ENCODE data around the gene POSTN. TPM values are rescaled to one million over a fixed set of nuclear protein-coding genes. Genes with fewer than 3 reads are reported as not detected.
"Not testable (repeated sequence)": the region's sequence is repeated elsewhere in the genome, so short reads cannot be mapped to it uniquely, and the experiment has no call there.

POSTN gene
- total RNA-seq, 4 donors from 2014 or later, result 124 to 351 (median 232) TPM

DNA sequence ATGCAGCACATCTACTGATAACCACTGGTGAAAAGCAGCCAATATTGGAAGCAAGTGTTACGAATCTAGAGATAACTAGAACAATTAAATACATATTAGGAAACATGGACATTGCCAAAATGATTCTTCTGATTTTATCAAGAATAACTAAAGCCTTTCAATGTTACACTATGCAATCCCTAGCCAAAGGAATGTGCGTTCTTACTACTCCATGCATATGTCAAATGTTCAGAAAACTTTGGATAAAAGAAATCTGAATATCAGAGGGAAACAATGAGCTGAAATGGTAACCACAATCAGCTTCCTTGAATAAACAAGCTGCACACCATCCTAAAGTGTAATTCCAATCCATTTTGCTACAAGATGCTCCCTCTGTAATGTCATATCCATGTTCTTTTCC is 951 bp upstream of the POSTN start:
- Histone ChIP-seq H3K9me3 (no peaks in the 10 kb centered on the region), H3K4me1 (peaks cover 8% of the 10 kb centered on the region), H3K27me3 (no peaks in the 10 kb centered on the region), H3K36me3 (no peaks in the 10 kb centered on the region), H3K27ac (no peak overlapping the region), H3K4me3 (no peak overlapping the region)
- DNase-seq (ENCODE audit: low spot score in 2 of 2), result no peak
- WGBS, result 48% methylated on average over 2 of the region's 2 CpGs
- no peak for TF ChIP-seq POLR2A (IDR thresholded peaks at IDR 0.05)
- no peak for TF ChIP-seq EP300 (IDR thresholded peaks at IDR 0.05)
- no peak for TF ChIP-seq POLR2AphosphoS5 (IDR thresholded peaks at IDR 0.05)
- TF ChIP-seq, protein P1, sequence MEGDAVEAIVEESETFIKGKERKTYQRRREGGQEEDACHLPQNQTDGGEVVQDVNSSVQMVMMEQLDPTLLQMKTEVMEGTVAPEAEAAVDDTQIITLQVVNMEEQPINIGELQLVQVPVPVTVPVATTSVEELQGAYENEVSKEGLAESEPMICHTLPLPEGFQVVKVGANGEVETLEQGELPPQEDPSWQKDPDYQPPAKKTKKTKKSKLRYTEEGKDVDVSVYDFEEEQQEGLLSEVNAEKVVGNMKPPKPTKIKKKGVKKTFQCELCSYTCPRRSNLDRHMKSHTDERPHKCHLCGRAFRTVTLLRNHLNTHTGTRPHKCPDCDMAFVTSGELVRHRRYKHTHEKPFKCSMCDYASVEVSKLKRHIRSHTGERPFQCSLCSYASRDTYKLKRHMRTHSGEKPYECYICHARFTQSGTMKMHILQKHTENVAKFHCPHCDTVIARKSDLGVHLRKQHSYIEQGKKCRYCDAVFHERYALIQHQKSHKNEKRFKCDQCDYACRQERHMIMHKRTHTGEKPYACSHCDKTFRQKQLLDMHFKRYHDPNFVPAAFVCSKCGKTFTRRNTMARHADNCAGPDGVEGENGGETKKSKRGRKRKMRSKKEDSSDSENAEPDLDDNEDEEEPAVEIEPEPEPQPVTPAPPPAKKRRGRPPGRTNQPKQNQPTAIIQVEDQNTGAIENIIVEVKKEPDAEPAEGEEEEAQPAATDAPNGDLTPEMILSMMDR (IDR thresholded peaks at IDR 0.05), result no peak

DNA sequence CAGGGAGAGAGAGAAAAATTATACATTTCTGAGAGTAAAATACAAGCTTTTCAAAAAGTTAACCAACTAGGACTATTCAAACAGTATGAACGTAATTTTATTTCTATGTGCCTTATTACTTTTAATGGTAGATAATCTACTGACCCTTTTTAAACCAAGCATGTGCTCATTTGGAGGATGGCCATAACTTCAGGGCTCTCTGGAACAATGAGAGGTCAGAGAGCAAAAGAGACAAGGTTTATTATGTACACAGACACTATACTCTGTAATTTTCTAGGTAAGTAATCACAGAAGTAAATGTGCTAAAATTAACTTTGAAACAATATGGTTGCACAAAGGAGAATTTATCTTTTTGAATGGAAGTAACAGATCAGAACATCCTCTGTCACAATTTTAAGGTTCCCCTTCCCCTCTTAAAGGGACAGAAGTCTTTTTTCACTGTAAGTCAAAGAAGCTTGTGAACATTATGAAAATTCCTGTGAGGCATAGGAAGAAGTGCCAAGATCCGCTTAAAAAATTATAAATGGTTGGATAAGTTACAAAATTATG is 1.0 kb downstream of the POSTN start:
- no peak overlapping the region for H3K27ac ChIP-seq
- DNase-seq (ENCODE audit: low spot score in 2 of 2), result no peak
- H3K4me3 ChIP-seq, result peak overlapping the region; percentile 20

DNA sequence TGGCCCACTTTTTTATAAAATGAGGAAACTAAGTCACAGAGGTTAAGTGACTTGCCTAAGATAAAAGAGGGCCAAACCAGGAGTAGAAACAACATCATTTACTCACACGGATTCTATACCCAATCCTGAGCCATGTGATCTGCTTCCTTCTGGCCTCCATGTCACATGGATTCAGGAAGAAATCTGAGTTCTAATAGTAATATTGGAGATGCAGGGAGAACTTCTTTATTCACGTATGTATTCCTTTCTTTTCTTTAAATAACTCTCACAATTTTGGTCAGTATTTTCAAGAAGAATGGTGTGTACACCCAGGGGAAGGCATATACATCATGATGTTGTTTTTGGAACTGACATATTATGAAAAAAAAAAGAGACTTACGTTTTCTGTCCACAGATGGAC is 1.8 kb downstream of the POSTN start:
- TF ChIP-seq POLR2A (IDR thresholded peaks at IDR 0.05) (no peak), POLR2AphosphoS5 (IDR thresholded peaks at IDR 0.05) (no peak), EP300 (IDR thresholded peaks at IDR 0.05) (no peak)
- TF ChIP-seq, protein P1 (IDR thresholded peaks at IDR 0.05), result no peak
- H3K4me3 ChIP-seq, result peak overlapping the region; percentile 20

More for the DNA sequence above, 1.0 kb downstream of the POSTN start:
- TF ChIP-seq, protein P1 (IDR thresholded peaks at IDR 0.05), result no peak
- H3K9me3 ChIP-seq, result no peaks in the 10 kb centered on the region
- no peaks in the 10 kb centered on the region for H3K36me3 ChIP-seq
- H3K27me3 ChIP-seq, result no peaks in the 10 kb centered on the region
- H3K4me1 ChIP-seq, result peaks cover 8% of the 10 kb centered on the region
- 38% methylated on average over 2 of the region's 2 CpGs for WGBS

DNA sequence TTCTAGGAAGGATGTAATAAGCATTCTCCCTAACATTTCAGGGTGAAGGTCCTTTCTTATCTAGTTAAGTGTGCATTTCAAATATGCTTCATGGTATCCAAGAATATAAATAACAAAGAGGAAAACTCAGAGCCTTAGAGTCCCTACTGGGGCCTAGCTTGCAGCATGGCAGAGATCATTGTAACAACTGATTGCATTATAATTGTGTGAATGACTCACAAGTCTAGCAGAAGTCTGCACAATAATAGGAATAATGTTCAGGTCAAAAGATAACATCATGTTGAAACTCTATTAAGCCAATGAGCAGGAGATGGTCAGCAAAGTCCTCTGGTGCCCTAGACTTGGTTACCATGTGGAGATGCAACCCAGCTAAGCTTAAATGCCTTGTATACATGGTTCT is 3.4 kb downstream of the POSTN start:
- Histone ChIP-seq H3K36me3 (no peaks in the 10 kb centered on the region), H3K9me3 (no peaks in the 10 kb centered on the region), H3K27me3 (no peaks in the 10 kb centered on the region), H3K4me3 (peak overlapping the region; percentile 1), H3K4me1 (peaks cover 8% of the 10 kb centered on the region), H3K27ac (no peak overlapping the region)
- DNase-seq (ENCODE audit: low spot score in 2 of 2), result no peak
- TF ChIP-seq POLR2A (IDR thresholded peaks at IDR 0.05) (no peak), EP300 (IDR thresholded peaks at IDR 0.05) (no peak), POLR2AphosphoS5 (IDR thresholded peaks at IDR 0.05) (no peak)
- TF ChIP-seq, protein P1 (IDR thresholded peaks at IDR 0.05), result no peak

More for the DNA sequence above, 1.8 kb downstream of the POSTN start:
- Histone ChIP-seq H3K36me3 (no peaks in the 10 kb centered on the region), H3K27ac (no peak overlapping the region), H3K4me1 (peaks cover 8% of the 10 kb centered on the region), H3K27me3 (no peaks in the 10 kb centered on the region), H3K9me3 (no peaks in the 10 kb centered on the region)
- DNase-seq (ENCODE audit: low spot score in 2 of 2), result no peak
- WGBS, result 47% methylated on average over 3 of the region's 3 CpGs

DNA sequence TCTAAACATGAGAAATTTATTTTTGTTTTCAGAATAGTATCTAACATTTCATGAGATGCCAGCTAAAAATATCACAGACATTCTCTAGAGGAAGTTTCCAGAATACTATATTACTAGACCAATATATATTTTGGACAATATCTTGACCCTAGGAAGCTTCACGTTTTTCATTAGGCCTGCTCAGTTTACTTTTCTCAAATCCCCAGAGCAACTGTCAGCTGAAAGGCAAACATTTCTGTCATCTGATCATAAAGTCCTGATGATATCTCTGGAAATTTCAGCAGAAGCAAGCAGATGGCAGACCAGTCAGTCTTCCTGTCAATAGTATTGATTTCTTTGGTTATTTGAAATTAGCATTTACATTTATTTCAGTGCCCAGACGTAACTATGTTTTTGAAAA is 4.0 kb downstream of the POSTN start:
- Histone ChIP-seq H3K4me1 (peaks cover 8% of the 10 kb centered on the region), H3K36me3 (no peaks in the 10 kb centered on the region), H3K9me3 (no peaks in the 10 kb centered on the region), H3K4me3 (no peak overlapping the region), H3K27ac (no peak overlapping the region), H3K27me3 (no peaks in the 10 kb centered on the region)
- 37% methylated on average over 2 of the region's 2 CpGs for WGBS
- DNase-seq (ENCODE audit: low spot score in 2 of 2), result no peak
- TF ChIP-seq POLR2AphosphoS5 (IDR thresholded peaks at IDR 0.05), result no peak
- TF ChIP-seq POLR2A (IDR thresholded peaks at IDR 0.05), result no peak
- TF ChIP-seq, protein P1 (IDR thresholded peaks at IDR 0.05), result no peak
- TF ChIP-seq EP300 (IDR thresholded peaks at IDR 0.05), result no peak

DNA sequence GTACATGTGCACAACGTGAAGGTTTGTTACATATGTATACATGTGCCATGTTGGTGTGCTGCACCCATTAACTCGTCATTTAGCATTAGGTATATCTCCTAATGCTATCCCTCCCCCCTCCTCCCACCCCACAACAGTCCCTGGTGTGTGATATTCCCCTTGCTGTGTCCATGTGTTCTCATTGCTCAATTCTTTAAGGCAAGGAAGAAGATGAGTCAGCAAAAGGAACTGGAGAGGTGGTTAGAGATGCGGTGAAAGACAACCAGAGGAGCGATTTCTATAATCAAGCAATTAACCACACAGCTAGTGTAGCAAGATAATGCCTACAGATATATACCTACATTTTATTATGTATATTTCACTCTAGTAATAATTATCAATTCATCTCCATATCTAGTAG is 9.2 kb downstream of the POSTN start:
- not testable (repeated sequence) for H3K4me1 ChIP-seq; H3K27ac ChIP-seq; DNase-seq (ENCODE audit: low spot score in 2 of 2); H3K4me3 ChIP-seq; H3K27me3 ChIP-seq; H3K9me3 ChIP-seq; H3K36me3 ChIP-seq
- 66% methylated on average over 4 of the region's 4 CpGs for WGBS
